ENCODE results near the gene VWA5B2.

DNA sequence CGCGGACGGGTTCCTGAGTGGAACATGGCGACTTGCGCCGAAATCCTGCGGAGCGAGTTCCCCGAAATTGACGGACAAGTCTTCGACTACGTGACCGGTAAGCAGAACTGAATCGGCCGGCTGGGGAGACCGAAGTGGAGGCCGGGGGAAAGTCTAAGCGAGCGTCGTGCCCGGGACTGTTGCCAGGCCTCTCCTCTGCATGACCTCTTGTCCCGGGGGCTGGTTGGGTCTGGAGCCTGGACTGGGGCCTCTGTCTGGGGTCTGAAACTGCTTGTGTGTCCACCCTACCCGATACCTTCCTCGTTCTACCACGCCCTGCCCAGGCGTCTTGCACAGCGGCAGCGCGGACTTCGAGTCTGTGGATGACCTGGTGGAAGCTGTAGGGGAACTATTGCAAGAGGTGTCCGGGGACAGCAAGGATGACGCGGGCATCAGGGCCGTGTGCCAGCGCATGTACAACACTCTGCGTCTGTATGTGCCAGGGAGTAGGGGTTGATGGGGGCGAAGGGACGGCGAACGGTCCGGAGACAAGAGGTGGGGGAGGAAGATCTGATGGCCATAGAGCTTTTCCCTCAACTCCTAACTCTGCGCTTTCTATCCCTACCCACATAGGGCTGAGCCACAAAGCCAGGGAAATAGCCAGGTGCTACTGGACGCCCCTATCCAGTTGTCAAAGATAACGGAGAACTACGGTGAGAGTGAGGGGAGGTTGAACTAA is 43.0 kb upstream of the VWA5B2 start, which contains the start of gene ABCF3:
- TF ChIP-seq, protein P1, sequence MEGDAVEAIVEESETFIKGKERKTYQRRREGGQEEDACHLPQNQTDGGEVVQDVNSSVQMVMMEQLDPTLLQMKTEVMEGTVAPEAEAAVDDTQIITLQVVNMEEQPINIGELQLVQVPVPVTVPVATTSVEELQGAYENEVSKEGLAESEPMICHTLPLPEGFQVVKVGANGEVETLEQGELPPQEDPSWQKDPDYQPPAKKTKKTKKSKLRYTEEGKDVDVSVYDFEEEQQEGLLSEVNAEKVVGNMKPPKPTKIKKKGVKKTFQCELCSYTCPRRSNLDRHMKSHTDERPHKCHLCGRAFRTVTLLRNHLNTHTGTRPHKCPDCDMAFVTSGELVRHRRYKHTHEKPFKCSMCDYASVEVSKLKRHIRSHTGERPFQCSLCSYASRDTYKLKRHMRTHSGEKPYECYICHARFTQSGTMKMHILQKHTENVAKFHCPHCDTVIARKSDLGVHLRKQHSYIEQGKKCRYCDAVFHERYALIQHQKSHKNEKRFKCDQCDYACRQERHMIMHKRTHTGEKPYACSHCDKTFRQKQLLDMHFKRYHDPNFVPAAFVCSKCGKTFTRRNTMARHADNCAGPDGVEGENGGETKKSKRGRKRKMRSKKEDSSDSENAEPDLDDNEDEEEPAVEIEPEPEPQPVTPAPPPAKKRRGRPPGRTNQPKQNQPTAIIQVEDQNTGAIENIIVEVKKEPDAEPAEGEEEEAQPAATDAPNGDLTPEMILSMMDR (IDR thresholded peaks at IDR 0.05): no peak
- TF ChIP-seq POLR2A (IDR thresholded peaks at IDR 0.05): peak; percentile 48 to 79
- TF ChIP-seq EP300 (IDR thresholded peaks at IDR 0.05): peak in 1 of 2 donors; percentile 94

Data from tibial nerve (tissue), 4 donors.